Left cardiac atrium (tissue), 4 donors: ENCODE results near the gene CAPN1. TPM values are rescaled to one million over a fixed set of nuclear protein-coding genes. Genes with fewer than 3 reads are reported as not detected.
"Not testable (repeated sequence)": the region's sequence is repeated elsewhere in the genome, so short reads cannot be mapped to it uniquely, and the experiment has no call there.

Experiments used
- ATAC-seq, 2 donors: fragments of 200-7000 bp; cut with Tn5 transposase; one replicate each; pipeline ENCODE4 v1.9.1; 2020; ENCODE audit warnings: mild to moderate bottlenecking in 2 of 2, moderate library complexity in 2 of 2
- DNase-seq: peaks from one replicate; pipeline ENCODE4 v3.0.0-alpha.2; 2020
- intact Hi-C, 2 donors: fragments of 100-400 bp; cut with DNase I; formaldehyde crosslinking; loops; one replicate each; pipeline versions ENCODE4 v1.14.1 to v1.15.1; 2022 to 2023
- total RNA-seq, 2 donors: library from RNA; stranded (reverse); fragmentation: NEBNext Ultra II Directional; extraction: Animal tissue kit (Norgen Biotek cat#: 25700); gene quantifications; one replicate each; pipeline ENCODE4 v1.2.1, GENCODE V29; 2021
- donor health status: DM: no; HTN: yes; CAD: no.
- donor health status: DM: no; HTN: yes; CAD: no; lungs with severe emphysema.
- donor health status: DM: yes; HTN: yes; CAD: no.
- donor health status: Dilated cardiomyopathy.

The CAPN1 gene
- total RNA-seq, 2 donors from 2014 or later, result 86.9 to 92.4 TPM

DNA sequence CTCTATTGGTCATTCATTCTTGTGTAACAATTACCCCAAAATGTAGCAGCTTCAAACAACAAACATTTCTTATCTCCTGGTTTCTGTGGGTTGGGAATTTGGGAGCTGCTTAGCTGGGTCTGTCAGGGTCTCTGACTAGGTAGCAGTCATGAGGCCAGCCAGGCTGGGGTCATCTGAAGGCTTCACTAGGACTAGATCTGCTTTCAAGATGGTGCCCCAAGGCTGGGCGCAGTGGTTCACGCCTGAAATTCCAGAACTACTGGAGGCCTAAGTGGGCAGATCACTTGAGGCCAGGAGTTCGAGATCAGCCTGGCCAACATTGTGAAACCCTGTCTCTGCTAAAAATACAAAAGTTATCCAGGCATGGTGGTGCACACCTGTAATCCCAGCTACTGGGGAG lies 24.8 kb upstream of the CAPN1 start:
- intact Hi-C loops, result no loop called here
- no peak for DNase-seq

DNA sequence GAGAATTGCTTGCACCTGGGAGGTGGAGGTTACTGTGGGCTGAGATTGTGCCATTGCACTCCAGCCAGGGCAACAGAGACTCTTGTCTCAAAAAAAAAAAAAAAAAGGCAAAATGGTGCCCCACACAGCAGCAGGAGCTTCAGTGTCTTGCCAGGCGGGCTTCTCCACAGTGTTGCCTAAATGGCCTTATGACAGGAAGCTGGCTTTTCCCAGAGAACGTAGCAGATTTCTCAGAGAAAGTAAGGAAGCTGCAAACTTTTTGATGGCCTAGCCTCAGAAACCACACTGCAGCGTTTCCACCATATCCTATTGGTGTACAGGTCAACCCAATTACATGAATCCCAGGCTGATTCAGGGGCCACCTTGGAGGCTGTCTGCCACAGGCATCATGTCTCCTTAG lies 24.4 kb upstream of the CAPN1 start:
- ATAC-seq (no peak), DNase-seq (no peak)
- intact Hi-C loops, result no loop called here

More for the DNA sequence above, 24.8 kb upstream of the CAPN1 start:
- ATAC-seq, result no peak

DNA sequence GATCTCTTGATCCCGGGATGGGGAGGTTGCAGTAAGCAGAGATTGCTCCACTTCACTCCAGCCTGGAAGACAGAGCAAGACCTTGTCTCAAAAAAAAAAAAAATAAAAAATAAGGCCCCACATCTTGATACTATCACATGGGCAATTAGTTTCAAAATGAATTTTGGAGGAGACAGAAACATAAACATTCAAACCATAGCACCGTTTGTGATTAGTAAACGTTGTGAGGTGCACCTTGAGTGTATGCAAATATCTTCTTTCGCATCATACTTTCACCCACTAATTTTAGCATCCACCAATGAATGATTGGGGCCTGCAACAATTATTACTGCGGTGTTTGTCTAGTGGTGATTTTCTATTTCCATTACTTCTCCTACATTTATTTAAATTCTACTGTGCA lies 22.7 kb upstream of the CAPN1 start:
- intact Hi-C loops, result no loop called here
- DNase-seq (no peak), ATAC-seq (no peak)

DNA sequence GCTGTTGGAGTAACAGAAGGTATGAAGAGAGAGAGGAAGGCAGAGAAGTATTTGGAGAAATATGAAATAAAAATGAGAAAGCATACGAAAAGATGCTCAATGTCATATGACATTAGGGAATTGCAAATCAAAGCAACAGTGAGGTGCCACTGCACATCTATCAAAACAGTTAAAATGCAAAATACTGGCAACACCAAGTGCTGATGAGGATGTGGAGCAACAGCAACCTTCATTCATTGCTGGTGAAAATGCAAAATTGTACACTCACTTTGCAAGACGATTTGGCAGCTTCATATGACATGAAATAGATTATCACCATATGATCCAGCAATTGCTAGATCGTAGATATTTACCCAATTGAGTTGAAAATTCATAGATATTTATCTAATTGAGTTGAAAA lies 21.1 kb upstream of the CAPN1 start:
- DNase-seq, result no peak
- intact Hi-C loops, result no loop called here
- no peak for ATAC-seq

DNA sequence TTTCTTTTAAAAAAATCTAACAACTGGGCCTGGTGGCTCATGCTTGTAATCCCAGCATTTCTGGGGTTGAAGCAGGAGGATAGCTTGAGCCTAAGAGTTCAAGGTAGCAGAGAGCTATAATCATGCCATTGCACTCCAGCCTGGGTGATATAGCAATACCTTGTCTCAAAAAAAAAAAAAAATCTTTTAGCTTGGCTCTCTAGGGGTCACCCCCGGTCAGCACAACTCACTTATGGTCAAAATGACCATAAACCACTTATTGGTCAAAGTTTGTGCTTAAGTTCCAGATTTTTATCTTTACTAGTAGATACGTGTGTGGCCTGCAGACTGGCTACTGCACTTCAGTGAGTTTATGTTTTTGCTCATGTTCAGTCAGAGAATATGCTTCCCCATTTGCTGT lies 18.0 kb upstream of the CAPN1 start:
- DNase-seq, result no peak
- no peak for ATAC-seq
- intact Hi-C loops, result no loop called here

DNA sequence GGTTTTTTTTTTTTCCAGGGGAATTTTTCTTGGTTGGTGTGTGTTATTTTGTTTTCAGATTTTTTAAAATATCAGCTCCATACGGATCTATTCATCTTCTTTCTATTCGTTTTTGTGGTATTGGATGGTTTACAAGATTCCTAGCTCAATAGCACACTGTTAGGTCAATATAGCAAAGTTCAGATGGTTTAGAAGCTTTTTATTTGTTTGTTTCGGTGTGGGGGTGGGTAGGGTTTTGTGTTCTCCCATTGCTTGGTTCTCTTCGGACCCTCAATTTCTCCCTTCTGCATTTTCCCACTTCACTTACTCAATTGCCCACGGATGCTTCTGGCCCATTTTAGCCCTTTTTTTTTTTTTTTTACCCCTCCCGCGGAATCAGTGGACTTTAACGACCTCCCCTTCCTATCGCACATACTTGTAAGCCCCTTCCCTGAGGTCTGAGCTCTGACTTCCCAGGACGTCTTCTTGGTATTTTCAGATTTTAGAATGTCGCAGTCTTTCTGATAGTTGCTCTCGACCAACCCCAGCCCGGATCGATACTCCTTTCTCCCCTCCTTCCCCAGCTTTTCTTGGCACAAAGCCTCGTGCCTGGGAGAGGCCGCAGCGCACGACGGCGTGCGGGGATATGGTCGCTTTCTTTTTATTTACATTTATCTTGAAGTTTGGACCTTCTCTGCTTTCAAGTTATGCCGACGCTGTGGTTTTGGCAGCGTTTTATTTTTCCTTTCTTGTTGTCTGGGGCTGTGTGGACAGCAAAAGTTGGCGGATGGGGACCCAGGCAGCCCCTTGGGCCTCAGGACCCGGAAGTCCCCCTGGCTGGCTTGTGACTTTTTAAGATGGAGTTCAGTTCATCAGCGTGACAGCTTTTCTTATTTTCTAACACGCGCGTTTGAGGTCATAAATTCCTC lies 16.1 kb upstream of the CAPN1 start:
- no peak for ATAC-seq
- intact Hi-C loops, result no loop called here
- DNase-seq, result no peak

DNA sequence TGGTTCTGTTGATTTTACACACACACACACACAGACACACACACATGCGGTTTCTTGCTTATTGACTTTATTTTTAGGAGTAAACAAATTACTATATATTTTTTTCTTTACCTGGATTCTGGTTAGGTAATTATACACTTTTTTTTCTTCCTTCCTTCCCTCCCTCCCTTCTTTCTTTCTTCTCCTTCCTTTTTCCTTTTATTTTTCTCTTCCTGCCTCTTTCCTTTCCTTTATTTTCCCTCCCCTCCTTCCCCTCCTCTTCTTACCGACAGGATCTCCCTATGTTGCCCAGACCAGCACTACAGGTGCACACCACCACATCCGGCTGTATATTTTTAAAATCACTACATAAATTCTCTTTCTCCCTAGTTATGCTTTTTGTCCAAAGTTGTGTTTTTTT lies 14.8 kb upstream of the CAPN1 start:
- no peak for DNase-seq
- ATAC-seq, result no peak
- intact Hi-C loops, result no loop called here

DNA sequence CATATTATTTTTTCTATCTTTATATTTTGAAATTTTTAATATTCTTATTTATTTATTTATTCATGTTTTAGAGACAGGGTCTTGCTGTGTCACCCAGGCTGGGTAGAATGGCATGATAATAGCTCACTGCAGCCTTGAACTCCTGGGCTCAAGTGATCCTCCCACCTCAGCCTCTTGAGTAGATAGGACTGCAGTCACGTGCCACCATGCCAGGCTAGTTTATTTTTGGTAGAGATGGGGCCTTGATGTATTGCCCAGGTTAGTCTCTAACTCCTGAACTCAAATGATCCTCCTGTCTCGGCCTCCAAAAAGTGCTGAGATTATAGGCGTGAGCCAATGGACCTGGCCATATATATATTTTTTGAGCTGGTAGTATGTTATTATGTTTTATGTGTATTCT lies 14.1 kb upstream of the CAPN1 start:
- no peak for ATAC-seq
- intact Hi-C loops, result no loop called here
- DNase-seq, result no peak

DNA sequence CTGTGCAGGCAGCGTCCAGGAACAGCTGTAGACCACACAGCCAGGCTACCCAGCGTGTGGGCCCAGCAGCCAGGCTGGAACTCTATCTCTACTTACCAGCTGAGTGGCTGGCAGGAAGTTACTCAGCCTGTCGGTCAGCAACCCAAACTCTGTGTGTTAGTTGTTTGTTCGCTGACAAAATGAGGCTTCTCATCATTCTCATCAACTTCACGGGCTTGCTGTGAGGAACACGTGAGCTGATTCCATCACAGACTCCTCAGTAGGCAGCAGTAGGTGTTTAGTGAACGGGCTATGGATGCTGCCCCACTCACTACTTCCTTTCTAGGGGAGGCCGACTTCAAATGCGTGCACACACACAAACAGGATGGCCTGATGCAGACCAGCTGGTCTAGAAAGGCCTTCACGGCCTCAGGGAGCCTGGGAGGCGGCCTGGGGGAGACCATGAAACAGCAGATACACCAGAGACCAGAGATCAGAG lies 12.5 kb upstream of the CAPN1 start:
- intact Hi-C loops, result no loop called here
- no peak for DNase-seq
- no peak for ATAC-seq

DNA sequence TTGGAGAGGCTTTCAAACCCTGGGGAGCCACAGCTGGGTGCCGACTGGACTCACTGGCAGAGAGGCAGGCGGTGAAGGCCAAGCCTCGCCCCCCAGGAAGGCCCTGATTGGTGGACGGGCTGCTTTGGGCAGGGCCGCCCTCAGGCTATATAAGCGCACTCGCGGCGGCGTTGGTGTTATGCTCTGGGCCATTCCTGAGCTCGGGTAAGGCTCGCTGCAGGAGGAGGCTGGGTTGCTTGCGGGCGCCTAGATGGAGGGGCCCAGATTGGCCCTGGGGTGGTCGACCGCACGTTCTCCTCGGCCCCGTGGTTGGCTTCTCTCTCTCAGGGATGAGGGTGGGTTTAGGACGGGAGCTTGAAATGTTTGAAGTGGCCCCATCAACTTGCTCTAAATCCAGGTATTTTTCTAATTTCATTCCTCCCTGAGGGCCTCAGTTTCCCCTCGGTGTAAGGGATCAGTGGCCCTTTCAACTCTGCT lies 11.6 kb upstream of the CAPN1 start, which contains the start of gene SPDYC:
TSS of gene SPDYC (plus strand) at position 176 of the 477 bp plus-strand sequence. CDS start 1,125 bp downstream, outside the sequence.
- ATAC-seq (no peak), DNase-seq (no peak)
- intact Hi-C loops, result no loop called here

DNA sequence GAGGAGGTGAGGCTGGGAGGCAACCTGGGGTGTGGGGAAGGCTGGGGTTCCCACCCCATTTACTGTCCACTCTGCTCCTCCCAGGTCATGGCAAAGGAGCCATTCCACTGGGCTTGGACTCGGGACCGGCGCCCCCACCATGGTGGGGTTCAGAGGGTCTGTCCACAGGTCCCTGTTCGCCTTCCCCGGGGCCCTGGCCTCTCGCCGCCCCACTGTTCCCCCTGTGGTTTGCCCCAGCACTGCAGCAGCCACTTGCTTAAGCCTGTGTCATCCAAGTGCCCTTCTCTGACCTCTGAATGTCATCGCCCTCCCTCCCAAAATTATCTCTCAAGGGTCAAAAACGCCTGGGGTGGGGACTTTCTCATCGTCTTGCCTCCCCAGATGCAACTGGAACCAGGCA lies 9.1 kb upstream of the CAPN1 start:
- intact Hi-C loops, result no loop called here
- DNase-seq (no peak), ATAC-seq (no peak)

DNA sequence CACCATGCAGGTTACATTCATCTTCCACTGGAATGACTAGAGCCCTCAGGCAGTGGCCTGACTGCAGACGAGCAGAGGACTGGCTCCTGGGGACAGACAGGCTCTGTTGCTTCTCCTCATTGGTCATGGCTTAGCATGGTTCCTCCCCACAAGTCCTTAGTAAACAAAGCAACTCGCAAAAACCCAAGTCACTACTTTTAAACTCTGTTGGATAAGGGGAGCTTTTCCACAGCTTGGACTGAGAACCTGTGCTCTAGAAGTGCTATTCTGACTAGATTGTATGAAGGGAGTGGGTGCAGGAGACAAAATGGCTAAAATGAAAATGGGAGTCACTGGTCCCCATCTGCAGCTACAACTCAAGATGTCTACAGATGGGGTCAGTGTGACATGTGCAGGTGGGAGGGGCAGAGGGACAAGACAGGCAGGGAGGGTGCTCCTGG lies 7.1 kb upstream of the CAPN1 start:
- not testable (repeated sequence) for ATAC-seq
- intact Hi-C loops, result loop anchor here in 1 of 2 donors (5.0 kb wide), 1 partner anchor 32 kb away; no protein-coding TSS in a partner anchor

DNA sequence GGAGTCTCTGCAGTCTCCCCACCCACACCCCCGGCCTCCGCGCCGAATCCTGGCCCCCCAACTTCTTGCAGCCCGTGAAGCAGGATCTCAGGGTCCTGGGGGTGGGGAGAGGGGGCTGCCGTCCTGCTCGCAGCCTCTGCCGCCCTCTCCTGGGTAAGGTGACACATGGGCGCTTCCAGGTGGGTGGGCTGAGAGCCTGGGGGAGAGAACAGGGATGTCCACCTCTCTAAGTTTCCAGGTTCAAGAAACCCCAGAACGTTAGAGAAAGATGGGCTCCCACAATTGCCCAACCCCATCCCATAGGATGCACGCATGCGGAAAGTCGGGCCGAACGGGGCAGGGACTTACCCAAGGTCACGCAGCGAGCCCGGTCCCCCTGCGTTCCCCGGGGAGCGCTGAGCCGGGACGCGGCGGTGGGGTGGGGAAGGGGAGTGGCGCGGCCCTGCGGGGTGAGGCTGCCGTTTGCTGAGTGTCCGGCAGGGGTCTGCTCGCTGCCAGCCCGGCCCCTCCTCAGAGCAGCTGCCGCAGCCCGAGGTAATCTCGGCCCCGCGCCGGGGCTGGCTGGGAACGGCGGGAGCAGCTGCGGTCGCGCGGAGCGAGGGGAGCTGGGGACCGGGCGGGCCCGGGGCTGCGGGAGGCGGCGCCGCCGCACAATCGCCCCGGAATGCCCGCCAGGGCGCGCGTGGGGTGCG lies 705 bp upstream of the CAPN1 start:
- intact Hi-C loops, result loop anchor here in 1 of 2 donors (5.0 kb wide), 1 partner anchor 59 kb away; the partner anchor contains the start of genes FAU and MRPL49
- ATAC-seq (peak; percentile 72 to 73), DNase-seq (peak; percentile 62)

More for the DNA sequence above, 7.1 kb upstream of the CAPN1 start:
- DNase-seq, result not testable (repeated sequence)

DNA sequence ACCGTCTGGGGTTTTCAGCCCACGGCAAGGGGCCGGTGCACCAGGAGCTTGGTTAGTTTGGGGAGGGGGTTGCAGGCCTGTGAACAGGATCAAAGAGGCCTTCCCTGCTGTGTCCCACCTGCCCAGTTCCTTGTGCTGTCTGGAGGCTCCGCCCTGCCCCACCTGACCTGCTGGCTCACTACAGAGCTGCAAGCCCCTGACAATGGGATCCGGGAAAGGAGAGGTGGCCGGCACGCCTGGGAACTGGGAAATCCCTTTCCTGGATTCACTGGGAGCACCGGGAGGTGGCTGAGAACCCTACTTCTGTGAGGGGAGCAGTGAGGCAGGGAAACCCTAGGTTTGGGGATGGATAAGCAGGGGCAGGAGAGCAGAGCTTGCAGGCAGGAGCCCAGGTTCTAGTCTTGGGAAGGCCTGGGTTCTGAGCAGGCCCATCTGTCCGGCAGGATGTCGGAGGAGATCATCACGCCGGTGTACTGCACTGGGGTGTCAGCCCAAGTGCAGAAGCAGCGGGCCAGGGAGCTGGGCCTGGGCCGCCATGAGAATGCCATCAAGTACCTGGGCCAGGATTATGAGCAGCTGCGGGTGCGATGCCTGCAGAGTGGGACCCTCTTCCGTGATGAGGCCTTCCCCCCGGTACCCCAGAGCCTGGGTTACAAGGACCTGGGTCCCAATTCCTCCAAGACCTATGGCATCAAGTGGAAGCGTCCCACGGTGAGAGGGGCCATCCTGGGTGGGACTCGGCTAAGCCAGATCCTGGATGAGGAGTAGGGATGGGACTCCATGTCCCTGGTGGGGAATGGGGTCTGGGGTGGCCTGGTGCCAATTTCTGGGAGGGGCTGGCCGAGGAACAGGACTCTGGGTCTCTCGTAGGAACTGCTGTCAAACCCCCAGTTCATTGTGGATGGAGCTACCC lies 786 bp downstream of the CAPN1 start:
- intact Hi-C loops, result loop anchor here in 1 of 2 donors (5.0 kb wide), 1 partner anchor 60 kb away; the partner anchor contains the start of genes FAU and MRPL49
- ATAC-seq (peak; percentile 20 to 37), DNase-seq (no peak)

DNA sequence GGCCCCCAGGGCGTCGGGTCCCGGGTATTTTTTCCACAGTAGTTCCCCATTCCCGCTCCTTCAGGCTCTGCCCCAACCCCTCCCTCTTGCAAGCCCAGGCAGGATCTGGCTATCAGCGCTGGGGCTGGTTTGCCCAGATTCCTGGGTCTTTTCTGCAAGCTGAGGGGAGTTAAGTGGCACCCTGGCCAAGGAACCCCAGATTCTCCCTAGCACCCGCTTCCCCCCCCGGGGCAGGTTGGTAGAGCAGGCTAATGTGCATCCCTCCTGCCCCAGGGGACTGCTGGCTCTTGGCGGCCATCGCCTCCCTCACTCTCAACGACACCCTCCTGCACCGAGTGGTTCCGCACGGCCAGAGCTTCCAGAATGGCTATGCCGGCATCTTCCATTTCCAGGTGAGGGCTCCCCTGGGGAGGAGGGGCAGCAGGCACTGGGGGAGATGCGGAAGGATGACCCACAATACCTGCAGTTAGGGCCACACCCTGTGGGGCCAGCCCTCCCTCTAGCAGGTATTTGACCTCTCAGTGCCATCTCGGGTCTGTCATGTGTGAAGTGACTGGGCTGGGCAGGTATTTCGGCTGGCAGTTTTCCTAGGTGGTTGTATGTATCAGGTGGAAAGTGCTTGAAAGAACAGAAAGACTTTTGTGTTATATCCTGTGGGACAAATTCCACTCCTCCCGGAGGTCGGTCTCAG lies 1.6 kb downstream of the CAPN1 start:
- DNase-seq, result no peak

DNA sequence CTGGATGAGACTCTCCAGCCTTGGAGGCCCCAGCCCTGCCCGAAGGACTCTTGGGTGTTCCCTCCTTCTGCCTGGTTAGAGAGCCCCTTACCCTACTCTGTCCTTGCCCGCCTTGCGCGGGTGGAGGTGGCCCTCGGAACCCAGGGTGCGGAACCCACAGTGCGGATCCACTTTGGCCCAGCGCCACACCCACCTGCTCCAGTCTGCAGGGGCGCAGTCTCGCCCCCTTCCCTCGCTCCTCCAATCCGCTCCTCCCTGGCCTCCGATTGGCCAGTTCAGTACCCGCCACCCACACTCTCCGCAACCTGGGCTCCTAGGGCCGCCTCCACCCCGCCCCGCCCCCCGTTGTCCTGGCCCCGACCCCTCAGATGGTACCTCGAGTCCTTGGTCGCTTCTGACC lies 2.4 kb downstream of the CAPN1 start:
- ATAC-seq, result no peak
- intact Hi-C loops, result loop anchor here in 1 of 2 donors (5.0 kb wide), 1 partner anchor 62 kb away; the partner anchor contains the start of genes FAU and MRPL49

More for the DNA sequence above, 1.6 kb downstream of the CAPN1 start:
- ATAC-seq, result no peak
- intact Hi-C loops, result loop anchor here in 1 of 2 donors (5.0 kb wide), 1 partner anchor 61 kb away; the partner anchor contains the start of genes FAU and MRPL49

DNA sequence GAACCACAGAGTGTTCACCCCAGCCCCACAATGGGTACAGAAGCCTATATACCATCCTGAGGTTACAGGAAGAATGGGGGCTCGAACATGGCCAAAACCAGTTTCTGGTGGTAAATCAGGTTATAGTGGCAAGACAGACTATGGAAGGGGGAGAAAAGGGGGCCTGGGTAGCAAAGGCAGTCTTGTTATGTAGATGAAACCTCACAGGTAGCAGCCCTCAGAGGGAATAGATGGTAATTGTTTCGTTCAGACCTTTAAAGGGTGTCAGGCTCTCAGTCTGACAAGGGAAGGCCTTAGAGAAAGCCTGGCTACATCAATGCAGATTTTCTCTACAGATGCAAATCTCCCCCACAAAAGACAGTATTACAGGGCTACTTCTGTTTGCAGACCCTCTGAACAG lies 3.4 kb downstream of the CAPN1 start:
- no peak for DNase-seq
- intact Hi-C loops, result no loop called here
- no peak for ATAC-seq

More for the DNA sequence above, 2.4 kb downstream of the CAPN1 start:
- no peak for DNase-seq

DNA sequence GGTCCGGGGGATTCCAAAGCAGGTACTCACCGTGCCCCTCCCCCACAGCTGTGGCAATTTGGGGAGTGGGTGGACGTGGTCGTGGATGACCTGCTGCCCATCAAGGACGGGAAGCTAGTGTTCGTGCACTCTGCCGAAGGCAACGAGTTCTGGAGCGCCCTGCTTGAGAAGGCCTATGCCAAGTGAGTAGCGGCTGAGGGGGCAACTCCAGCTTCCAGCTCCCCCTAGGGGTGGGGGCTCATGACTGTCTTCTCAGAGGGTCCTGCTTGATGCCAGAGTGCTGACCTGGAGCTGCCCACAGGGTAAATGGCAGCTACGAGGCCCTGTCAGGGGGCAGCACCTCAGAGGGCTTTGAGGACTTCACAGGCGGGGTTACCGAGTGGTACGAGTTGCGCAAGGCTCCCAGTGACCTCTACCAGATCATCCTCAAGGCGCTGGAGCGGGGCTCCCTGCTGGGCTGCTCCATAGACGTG lies 4.2 kb downstream of the CAPN1 start:
- DNase-seq (no peak), ATAC-seq (no peak)
- intact Hi-C loops, result no loop called here
